Psoas muscle (tissue), 8 donors: ENCODE data around the gene ENTR1. TPM values are rescaled to one million over a fixed set of nuclear protein-coding genes. Genes with fewer than 3 reads are reported as not detected.
A peak's percentile ranks its signal among the peaks of the same experiment; 100 is the strongest.

ENCODE experiments used
- ATAC-seq, 4 donors: fragments of 200-7000 bp; cut with Tn5 transposase; one replicate each; pipeline ENCODE4 v1.9.1; 2020; ENCODE audit warnings: moderate library complexity in 3 of 4, mild to moderate bottlenecking in 2 of 4
- DNase-seq, 2 donors: peaks; one replicate each; pipeline ENCODE4 v3.0.0-alpha.2; 2020
- H3K27ac ChIP-seq: fragments of 200-600 bp; one replicate; pipeline ENCODE4 v1.8.0; 2022
- H3K27me3 ChIP-seq, 3 donors: fragments of 200-600 bp in 1 of 3; one replicate each; pipeline versions ENCODE4 v1.6.1 to v1.8.0; 2013 to 2022; ENCODE audit warnings: low read length in 2 of 3, mild to moderate bottlenecking in 2 of 3, moderate library complexity in 1 of 3; ENCODE audit not compliant: insufficient read depth in 3 of 3
- H3K36me3 ChIP-seq, 2 donors: fragments of 200-600 bp in 1 of 2; one replicate each; pipeline versions ENCODE4 v1.6.1 to v1.8.0; 2013 to 2022; ENCODE audit warnings: low read depth in 1 of 2, mild to moderate bottlenecking in 1 of 2, moderate library complexity in 1 of 2; ENCODE audit not compliant: insufficient read depth in 1 of 2
- H3K4me1 ChIP-seq: fragments of 200-600 bp; one replicate; pipeline ENCODE4 v1.8.0; 2022
- H3K4me3 ChIP-seq: fragments of 200-600 bp; one replicate; pipeline ENCODE4 v1.8.0; 2022; ENCODE audit warnings: mild to moderate bottlenecking
- H3K9me3 ChIP-seq: fragments of 200-600 bp; one replicate; pipeline ENCODE4 v1.8.0; 2022
- WGBS, 3 donors: extraction: QIAGEN DNeasy Blood & Tissue Kit; methylation state at CpG; one replicate each; pipeline versions ENCODE4 v1.1.6 to v1.1.7; 2013; 5-methylcytosine and 5-hydroxymethylcytosine counted together
- intact Hi-C, 2 donors: fragments of 100-400 bp; cut with DNase I; formaldehyde crosslinking; loops; one replicate each; pipeline versions ENCODE4 v1.11.0 to v1.14.2; 2022
- polyA plus RNA-seq, 3 donors: library from polyadenylated mRNA; stranded (reverse); fragments of 200-250 nt; gene quantifications; one replicate each; pipeline ENCODE4 v1.2.3, GENCODE V29; 2013
- total RNA-seq, 4 donors: library from RNA; stranded (reverse); fragmentation: NEBNext Ultra II Directional in 2 of 4; extraction: Animal tissue kit (Norgen Biotek cat#: 25700) in 2 of 4; gene quantifications; one replicate each; pipeline versions ENCODE4 v1.2.1 to v1.2.4, GENCODE V29; 2021 to 2023
- TF ChIP-seq, protein P1 (sequence below): fragments of 200-600 bp; IDR thresholded peaks from one replicate; pipeline ENCODE4 v1.8.0; 2022; ENCODE audit warnings: antibody characterized with exemption
- donor health status: healthy with polysubstance abuse.
- donor health status: DM: no; HTN: no; CAD: no; lungs with moderate emphysema.
- donor health status: Bipolar disorder and iron deficiency.
- donor health status: healthy.
- donor health status: DM: yes; HTN: yes; CAD: no.
- donor health status: DM: no; HTN: no; CAD: no.
- donor health status: DM: no; HTN: no; CAD: no.
- donor health status: DM: yes; HTN: yes; CAD: no.

The ENTR1 gene
- total and polyA plus RNA-seq, 7 donors: 16.0 to 53.0 (median 34.2) TPM

DNA sequence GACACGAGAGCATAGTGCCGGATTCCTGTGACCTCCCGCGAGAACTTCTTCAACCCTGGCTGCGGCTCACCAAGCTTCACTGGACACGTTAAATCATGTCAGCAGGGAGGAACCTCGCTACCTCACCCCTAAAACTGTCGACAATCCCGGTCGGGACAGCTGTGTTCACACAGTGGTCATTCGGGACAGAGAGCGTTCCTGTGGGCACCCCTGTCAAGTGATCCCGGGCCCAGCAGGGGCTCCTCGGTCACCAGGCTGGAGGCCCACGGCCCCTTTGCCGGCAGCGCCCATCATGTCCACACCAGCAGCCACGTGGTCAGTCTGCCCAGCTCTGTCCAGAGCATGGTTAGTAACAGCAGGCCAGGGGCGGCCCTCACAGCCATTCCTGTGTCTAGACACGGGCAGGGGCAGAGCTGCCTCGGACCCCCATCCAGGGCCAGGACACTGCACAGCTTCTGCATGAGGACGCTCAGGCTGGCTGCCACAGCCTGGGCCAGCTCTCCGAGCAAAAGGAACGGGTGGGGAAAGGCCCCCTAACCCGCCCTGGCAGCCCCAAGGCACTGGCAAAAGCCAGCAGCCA is 25.7 kb upstream of the ENTR1 start:
- DNase-seq (no peak), ATAC-seq (no peak)
- TF ChIP-seq, protein P1, sequence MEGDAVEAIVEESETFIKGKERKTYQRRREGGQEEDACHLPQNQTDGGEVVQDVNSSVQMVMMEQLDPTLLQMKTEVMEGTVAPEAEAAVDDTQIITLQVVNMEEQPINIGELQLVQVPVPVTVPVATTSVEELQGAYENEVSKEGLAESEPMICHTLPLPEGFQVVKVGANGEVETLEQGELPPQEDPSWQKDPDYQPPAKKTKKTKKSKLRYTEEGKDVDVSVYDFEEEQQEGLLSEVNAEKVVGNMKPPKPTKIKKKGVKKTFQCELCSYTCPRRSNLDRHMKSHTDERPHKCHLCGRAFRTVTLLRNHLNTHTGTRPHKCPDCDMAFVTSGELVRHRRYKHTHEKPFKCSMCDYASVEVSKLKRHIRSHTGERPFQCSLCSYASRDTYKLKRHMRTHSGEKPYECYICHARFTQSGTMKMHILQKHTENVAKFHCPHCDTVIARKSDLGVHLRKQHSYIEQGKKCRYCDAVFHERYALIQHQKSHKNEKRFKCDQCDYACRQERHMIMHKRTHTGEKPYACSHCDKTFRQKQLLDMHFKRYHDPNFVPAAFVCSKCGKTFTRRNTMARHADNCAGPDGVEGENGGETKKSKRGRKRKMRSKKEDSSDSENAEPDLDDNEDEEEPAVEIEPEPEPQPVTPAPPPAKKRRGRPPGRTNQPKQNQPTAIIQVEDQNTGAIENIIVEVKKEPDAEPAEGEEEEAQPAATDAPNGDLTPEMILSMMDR: no peak
- no peaks in the 10 kb centered on the region for H3K27me3 ChIP-seq
- no peaks in the 10 kb centered on the region for H3K9me3 ChIP-seq
- no peak overlapping the region for H3K27ac ChIP-seq
- intact Hi-C loops: no loop called here
- H3K36me3 ChIP-seq: peaks cover 0 to 34% of the 10 kb centered on the region in 2 donors
- peaks cover 26% of the 10 kb centered on the region for H3K4me1 ChIP-seq
- H3K4me3 ChIP-seq: peak overlapping the region; percentile 11
- 84 to 91% (median 88%) methylated on average over 24 to 25 of the region's 25 CpGs for WGBS, 3 donors

DNA sequence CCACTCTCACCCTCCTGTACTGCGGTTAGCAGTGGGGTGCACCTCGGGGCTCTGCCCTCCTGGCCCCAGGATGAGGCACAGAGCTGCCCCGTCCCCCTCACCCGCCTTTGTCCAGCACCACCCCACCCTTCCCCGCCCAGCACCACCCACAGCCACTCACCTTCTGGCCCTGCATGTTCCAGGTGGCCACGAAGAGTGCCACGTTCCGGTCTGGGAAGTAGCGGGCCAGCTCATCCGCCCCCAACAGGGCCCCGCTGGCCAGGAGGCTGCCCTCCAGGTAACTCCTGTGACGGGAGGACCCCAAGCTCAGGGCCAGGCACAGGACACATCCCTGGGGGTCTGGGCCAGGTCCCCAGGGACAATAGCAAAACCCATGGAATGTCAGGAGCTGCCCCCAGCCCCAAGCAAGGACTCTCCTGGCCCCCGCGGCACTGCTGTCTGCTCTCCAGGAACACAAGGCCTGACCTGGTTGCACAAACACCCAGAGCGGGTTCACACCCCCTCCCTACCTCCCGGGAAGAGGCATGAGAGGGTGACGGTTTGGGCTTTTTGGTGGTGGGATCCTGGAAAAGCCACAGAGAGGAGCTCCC is 24.3 kb upstream of the ENTR1 start:
- Histone ChIP-seq H3K9me3 (no peaks in the 10 kb centered on the region), H3K4me1 (peaks cover 19% of the 10 kb centered on the region), H3K27me3 (no peaks in the 10 kb centered on the region), H3K36me3 (peaks cover 0 to 39% of the 10 kb centered on the region in 2 donors), H3K4me3 (no peak overlapping the region), H3K27ac (no peak overlapping the region)
- intact Hi-C loops: no loop called here
- WGBS, 3 donors: 93 to 94% (median 93%) methylated on average over 15 to 17 of the region's 17 CpGs
- DNase-seq (no peak), ATAC-seq (no peak)
- TF ChIP-seq, protein P1: no peak

DNA sequence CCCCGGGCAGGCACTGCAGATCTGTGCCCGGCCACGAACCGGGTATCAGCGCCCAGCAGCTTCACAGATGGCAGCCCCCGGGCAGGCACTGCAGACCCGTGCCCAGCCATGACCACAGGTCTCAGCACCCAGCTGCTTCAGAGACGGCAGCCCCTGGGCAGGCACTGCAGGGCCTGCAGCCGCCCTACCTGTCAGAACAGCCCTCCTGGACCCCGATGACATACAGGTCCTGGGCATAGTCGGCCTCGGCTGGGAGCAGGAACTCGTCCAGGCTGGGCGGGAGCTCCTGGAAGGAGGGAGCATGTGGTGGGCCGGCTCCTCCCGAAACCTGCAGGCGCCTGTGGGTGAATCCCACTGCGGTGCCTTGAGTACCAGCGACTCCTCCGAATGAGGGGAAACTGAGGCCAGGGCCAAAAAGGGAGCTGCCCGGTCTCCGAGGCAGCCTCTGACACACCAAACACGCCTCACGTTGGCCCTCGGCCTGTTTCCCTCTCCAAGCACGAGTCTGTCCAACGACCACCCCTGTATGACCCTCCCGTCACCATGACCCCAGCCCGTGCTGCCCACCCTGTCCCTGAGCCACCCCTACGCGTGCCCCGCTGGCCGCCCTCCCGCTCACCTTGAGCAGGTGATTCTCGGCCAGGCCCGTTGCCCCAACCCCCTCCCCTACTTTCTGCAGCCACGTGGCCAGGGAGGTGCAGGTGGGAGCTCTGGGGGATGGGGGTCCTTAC is 23.6 kb upstream of the ENTR1 start:
- Histone ChIP-seq H3K27ac (no peak overlapping the region), H3K36me3 (peaks cover 0 to 46% of the 10 kb centered on the region in 2 donors), H3K4me1 (peaks cover 19% of the 10 kb centered on the region), H3K9me3 (no peaks in the 10 kb centered on the region), H3K4me3 (no peak overlapping the region), H3K27me3 (no peaks in the 10 kb centered on the region)
- no peak for DNase-seq
- TF ChIP-seq, protein P1: no peak
- intact Hi-C loops: no loop called here
- WGBS, 3 donors: 90 to 91% (median 90%) methylated on average over 36 to 37 of the region's 37 CpGs
- ATAC-seq: no peak

DNA sequence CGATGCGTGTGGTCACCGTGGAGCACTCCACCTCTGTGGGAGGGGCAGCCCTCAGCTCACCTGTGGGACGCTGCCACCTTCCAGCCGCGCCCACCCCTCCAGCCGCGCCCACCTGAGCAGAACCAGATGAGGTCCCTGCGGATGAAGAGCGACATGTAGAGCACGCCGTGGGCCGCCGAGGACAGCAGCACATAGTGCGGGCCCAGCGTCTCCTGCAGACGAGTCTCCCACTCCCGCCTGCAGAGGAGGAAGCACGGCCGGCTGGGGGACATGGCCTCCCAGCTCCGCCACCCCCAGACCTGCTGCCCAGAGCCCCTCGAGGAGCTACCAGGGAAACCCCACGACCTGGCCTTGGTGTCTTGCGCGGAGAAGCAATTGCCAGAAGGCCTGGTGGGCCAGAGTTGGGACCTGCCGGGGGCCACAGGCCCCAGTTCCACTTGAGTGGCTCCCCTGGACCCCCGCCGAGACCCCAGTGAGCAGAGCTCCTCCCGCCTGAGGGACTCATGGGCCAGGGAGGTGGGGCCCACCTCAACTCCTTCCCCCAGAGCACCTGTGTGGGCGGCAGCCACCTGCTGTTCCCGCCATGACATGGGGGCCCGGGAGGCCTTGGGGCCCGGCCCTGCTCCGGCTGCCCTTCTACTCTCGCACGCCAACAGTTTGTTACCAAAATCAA is 22.8 kb upstream of the ENTR1 start:
- TF ChIP-seq, protein P1: no peak
- H3K27ac ChIP-seq: no peak overlapping the region
- DNase-seq: no peak
- peaks cover 0 to 54% of the 10 kb centered on the region in 2 donors for H3K36me3 ChIP-seq
- H3K27me3 ChIP-seq: no peaks in the 10 kb centered on the region
- no peak for ATAC-seq
- intact Hi-C loops: no loop called here
- WGBS, 3 donors: 88 to 94% (median 92%) methylated on average over 30 to 36 of the region's 36 CpGs
- peaks cover 18% of the 10 kb centered on the region for H3K4me1 ChIP-seq
- no peaks in the 10 kb centered on the region for H3K9me3 ChIP-seq
- no peak overlapping the region for H3K4me3 ChIP-seq
